NOMO-1 treated with dmso at 0.1 percent for 144 hours (cell line): ENCODE data around the gene MTR.

ENCODE experiments used
- DNase-seq: peaks from one replicate; lab custom pipeline; 2025; ENCODE audit not compliant: unreplicated experiment; lab: John Stamatoyannopoulos, UW

The MTR gene

GRCh38 chr1:236948996-236949395 lies 153.9 kb downstream of the MTR start:
- no peak for DNase-seq

- no peak for DNase-seq
Observed at GRCh38 chr1:236950365-236950764, 155.3 kb downstream of the MTR start.

- DNase-seq: no peak
Observed at GRCh38 chr1:236951672-236952071, 156.6 kb downstream of the MTR start.

GRCh38 chr1:236952246-236953003 lies 157.3 kb downstream of the MTR start:
- no peak for DNase-seq

- DNase-seq: no peak
Observed at GRCh38 chr1:236953151-236953700, 158.1 kb downstream of the MTR start.
